SU-DHL-6 (cell line): ENCODE data around the gene VWC2.

Experiments used
- EZH2phosphoT487 ChIP-seq: fragments of 200-600 bp; sonication (generic), shearing (Covaris generic); conservative IDR thresholded peaks from 2 replicates; pipeline ENCODE4 v1.6.1; 2018; ENCODE audit warnings: mild to moderate bottlenecking, antibody characterized with exemption, low read length, moderate library complexity, mixed read lengths
- TF ChIP-seq, protein P1 (sequence below): fragments of 200-600 bp; sonication (generic); IDR thresholded peaks from one replicate; pipeline ENCODE4 v1.5.1; 2017; ENCODE audit warnings: antibody characterized with exemption, mild to moderate bottlenecking, low read length, moderate library complexity; ENCODE audit not compliant: insufficient read depth, poor library complexity, severe bottlenecking

DNA sequence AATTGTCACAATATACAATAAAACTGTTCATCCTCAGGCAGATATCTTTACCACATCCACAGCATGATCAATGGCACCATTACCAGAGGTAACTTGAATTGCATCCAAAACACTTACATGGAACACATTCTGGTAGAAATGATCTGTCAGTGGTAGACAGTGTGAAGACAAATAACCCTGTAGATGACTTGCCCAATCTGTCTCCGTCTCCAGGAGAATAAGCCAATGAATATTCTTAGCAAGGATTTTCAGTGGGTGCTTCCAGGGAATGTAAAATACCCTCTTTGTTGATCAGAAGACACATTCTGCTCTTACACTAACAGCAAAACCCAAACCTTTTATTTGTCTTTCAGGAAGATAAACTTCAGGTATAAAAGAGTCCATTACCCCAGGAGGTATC is 43.8 kb downstream of the VWC2 start:
- TF ChIP-seq, protein P1, sequence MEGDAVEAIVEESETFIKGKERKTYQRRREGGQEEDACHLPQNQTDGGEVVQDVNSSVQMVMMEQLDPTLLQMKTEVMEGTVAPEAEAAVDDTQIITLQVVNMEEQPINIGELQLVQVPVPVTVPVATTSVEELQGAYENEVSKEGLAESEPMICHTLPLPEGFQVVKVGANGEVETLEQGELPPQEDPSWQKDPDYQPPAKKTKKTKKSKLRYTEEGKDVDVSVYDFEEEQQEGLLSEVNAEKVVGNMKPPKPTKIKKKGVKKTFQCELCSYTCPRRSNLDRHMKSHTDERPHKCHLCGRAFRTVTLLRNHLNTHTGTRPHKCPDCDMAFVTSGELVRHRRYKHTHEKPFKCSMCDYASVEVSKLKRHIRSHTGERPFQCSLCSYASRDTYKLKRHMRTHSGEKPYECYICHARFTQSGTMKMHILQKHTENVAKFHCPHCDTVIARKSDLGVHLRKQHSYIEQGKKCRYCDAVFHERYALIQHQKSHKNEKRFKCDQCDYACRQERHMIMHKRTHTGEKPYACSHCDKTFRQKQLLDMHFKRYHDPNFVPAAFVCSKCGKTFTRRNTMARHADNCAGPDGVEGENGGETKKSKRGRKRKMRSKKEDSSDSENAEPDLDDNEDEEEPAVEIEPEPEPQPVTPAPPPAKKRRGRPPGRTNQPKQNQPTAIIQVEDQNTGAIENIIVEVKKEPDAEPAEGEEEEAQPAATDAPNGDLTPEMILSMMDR: no peak
- no peak for TF ChIP-seq EZH2phosphoT487
